Activated CD4-positive, alpha-beta T cell treated with anti-CD3 and anti-CD28 coated beads for 48 hours (primary cell): ENCODE data around the gene ZNF469.
"Not testable (repeated sequence)": the region's sequence is repeated elsewhere in the genome, so short reads cannot be mapped to it uniquely, and the experiment has no call there.

Experiments used
- DNase-seq: peaks from one replicate; pipeline ENCODE4 v3.0.0-alpha.2; 2020

ZNF469 gene

DNA sequence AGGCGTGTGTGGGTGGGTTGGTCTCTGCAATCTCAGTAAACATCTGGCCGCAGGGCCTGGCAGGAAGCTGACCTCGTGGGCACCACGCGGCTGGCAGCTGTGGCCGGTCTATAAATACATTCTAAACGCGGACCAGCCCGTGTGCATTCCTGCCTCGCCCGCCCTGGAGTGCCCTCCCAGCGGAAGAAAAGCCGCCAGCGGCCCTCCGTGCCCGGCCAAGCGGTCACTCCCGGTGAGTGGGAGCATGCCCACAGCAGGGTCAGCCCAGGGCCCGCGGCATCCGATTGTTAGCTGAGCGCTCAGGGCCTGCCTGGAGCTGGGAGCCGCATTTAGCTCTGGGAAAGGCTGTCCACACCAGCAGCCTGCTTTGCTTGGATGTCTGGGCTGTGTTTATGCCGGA is 10.3 kb downstream of the ZNF469 start:
- no peak for DNase-seq

DNA sequence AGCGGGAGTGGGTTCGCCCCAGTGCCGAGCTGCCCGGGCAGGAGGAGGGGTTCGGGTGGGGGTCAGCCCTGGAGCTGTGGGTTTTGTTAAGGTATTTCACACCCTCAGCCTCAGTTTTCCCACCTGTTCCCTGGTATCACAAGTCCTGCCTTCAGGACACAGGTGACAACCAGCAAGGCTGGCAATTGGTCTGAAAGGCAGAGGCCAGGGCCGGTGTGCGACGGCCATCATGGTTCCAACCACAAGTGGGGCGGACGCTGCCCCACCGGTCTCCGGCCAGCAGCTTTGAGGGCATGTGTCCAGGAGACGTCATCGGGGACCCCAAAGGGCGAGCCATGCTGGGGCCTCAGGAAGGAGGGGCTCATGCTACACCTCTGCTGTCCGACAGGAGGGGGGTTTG is 10.8 kb downstream of the ZNF469 start:
- no peak for DNase-seq

DNA sequence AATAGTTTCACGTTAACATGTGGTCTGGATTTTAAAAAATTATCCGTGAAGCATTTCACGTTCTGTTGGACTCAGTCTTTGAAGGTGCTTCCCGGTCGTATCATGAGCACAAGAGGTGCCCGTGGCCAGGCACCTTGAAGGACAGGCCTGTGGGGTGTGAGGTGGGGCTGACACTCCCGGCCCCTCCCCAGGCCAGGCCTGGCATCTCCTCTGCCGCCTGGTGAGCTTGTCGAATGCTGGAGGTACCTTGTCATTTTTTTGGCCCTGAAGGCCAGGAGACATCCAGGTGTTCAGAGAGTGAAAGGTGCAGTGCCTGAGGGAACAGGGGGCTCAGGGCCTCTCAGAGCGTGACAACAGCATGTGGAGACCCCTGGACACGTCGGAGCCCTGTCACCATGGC is 11.7 kb downstream of the ZNF469 start:
- DNase-seq = no peak

DNA sequence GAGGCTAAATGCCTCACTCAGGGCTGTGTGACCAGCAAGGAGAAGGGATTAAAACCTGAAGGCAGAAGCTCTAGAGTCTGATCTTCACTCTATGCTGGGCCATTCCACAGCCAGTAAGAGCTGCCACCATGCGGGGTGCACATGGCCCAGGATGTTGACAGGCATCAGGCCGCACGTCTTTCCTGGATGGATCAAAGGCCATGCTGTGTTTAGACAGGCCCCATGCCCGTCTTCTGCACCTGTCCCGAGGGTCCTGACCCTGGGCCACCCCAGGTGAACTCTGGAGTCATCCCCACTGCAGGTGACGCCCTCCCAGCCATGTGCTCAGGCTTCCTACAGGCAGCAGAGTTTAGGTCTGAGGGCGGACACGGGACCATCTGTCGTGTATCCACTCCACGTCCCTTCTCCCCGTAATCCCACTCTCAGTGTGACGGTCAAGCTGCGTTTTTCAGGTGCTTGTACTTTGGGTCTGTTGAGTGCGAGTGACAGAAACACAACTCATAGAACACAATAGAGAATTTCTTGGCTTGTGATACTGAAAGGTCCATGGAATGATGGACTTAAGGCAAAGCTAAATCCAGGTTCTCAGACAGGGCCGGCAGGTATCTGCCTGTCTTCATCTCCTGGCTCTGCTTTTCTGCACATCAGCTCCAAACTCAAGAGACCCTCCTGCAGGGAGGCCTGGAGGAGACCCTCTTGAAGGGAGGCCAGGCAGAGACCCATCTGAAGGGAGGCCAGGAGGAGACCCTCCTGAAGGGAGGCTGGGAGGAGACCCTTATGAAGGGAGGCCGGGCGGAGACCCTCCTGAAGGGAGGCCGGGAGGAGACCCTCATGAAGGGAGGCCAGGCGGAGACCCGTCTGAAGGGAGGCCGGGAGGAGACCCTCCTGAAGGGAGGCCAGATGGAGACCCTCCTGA is 13.2 kb downstream of the ZNF469 start:
- no peak for DNase-seq

DNA sequence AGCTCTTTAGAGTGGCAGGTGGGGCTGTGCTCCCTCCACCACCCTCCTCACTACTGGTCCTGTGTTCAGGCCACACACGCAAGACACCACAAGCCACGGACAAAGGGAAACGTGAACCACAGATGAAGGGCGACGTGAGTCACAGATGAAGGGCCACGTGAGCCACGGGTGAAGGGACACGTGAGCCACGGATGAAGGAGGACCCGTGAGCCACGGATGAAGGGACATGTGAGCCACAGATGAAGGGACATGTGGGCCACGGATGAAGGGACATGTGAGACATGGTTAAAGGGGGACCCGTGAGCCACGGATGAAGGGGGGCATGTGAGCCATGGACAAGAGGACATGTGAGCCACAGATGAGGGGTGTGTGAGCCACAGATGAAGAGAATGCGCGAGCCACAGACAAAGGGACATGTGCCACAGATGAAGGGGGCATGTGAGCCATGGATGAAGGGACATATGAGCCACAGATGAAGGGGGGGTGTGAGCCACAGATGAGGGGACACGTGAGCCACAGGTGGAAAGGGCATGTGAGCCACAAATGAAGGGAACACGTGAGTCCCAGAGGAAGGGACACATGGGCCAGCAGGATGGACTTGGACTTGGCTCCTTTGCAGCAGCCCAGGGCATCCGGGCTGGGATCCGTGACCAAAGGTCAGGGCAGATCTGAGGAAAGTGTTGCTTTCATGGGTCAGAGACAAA is 15.6 kb downstream of the ZNF469 start:
- no peak for DNase-seq

DNA sequence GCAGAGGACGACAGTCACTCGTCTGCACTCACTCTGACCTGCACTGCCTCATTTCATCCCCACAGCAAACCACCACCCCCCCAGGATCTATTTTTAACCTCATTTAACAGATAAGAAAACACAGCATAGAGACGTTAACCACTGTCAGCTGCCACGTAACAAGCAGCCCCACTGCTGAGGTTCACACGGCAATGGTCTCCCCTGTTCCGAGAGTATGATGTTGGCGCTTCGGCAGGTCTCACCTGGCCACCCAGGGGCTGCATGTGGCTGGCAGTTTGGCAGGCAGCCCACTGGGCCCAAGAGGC is 16.1 kb downstream of the ZNF469 start:
- no peak for DNase-seq

DNA sequence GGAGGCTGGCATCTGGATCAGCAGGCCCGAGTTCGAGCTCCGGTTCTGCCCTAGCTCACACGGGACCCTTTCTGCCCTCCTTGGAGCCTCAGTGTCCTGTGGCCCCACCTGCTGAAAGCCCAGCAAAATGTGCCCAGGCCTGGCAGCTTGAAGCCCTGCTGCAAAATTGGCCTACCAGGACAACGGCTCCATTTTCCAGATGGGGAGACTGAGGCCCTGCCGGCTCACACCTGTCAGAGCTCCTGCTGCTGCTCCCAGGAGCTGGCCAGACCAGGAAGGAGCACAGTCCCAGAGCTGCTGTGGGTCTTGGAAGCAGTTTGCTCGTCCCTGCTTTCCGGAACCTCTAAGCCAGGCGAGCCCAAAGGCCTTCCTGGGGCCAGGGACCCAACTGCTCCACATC is 17.4 kb downstream of the ZNF469 start:
- no peak for DNase-seq

DNA sequence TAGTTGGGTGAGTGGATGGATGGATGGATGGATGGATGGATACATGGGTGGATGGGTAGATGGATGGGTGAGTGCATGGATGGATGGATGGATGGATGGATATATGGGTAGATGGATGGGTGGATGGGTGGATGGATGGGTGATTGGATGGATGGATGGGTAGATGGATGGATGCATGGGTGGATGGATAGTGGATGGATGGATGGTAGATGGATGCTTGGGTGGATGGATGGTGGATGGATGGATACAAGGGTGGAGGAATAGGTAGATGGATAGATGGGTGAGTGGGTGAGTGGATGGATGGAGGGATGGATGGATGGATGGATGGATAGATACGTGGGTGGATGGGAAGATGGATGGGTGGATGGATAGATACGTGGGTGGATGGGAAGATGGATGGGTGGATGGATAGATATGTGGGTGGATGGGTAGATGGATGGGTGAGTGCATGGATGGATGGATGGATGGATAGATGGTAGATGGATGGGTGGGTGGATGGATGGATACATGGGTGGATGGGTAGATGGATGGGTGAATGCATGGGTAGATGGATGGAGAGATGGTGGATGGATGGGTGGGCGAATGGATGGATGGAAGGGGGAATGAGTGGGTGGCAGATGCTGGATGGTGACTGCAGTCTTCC is 19.0 kb downstream of the ZNF469 start:
- DNase-seq = no peak

DNA sequence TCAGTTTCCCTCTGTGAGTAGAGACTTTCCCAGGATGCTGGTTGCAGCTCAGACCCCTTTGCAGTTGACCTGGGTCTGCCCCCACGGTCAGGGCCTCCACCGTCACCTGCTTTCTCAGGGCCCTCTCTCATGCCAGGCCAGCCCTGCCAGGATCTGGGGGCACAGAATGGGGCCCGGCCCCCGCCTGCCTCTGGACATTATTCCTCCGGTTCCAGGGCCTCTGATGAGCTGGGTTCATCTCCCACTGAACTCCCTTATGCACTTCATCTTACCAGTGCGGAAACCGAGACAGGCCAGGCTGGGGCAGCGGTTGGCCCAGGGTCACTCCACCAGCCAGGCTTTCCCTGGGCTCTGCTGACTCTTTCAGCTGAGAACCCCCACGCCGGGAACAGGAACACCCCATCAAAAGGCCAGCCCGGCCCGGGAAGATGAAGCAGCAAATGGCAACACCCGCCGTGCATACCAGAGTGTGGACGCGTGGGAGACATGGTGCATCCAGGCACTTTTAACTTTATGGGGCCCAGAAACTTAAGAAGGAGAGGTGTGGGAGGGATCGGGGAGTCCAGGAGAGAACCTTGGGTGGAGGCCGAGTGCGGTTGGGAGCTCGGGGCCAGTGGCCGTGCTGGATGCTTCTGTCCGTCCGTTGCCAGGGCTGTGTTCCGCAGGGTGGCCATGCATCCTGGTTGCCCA is 19.9 kb downstream of the ZNF469 start:
- DNase-seq = no peak

DNA sequence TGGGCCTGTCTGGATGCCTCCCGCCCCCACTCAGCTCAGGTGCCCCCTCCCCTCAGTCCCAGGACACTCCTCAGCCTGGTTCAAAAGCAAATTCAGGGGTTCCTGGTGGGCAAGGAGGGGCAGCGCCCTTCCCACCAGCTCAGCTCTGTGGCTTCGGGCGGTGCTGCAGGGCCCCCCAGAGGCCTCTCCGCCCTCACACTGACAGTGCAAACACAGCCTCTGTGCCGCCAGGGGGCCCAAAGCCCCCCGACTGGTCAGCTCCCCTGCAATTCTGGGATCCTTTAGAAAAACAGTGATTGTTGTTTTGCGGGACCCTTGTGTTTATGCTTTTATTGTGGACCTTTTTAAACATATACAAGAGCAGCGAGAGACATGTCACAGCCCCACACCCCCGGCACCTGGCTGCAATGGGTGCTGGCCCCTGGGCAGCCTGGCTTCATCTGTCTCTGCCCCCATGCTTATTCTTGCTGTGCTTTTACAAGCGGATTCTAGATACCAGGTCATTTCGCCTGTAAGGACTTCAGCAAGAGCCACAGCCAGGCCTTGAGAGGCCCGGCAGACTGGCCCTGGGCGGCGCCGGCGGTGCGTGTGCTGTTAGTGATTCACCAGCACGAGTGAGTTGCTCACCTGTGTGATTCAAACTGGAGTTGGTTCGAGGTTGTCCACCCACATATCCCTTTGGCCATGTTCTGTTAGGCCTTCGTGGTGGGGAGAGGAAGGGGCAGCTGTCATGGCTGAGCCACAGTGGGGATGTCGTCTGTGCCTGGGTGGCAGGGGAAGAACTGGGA is 21.2 kb downstream of the ZNF469 start:
- DNase-seq = no peak

DNA sequence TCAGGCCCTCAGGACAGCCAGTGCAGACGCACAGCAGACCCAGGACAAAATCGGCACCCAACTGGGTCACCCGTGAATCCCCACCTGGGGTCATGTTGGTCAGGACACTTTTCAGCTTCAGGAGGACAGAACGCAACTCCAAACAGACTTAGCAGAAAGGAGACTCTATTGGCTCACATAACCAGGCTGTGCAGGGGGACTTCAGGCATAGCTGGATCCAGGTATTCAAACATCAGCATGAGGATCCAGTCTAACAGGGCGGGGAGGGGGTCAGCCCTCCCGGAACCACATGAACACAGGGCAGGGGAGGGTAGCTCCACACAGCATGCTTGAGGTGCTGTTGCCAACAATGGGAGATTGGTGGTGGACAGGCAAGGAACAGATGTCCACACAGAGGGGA is 22.0 kb downstream of the ZNF469 start:
- DNase-seq = no peak

DNA sequence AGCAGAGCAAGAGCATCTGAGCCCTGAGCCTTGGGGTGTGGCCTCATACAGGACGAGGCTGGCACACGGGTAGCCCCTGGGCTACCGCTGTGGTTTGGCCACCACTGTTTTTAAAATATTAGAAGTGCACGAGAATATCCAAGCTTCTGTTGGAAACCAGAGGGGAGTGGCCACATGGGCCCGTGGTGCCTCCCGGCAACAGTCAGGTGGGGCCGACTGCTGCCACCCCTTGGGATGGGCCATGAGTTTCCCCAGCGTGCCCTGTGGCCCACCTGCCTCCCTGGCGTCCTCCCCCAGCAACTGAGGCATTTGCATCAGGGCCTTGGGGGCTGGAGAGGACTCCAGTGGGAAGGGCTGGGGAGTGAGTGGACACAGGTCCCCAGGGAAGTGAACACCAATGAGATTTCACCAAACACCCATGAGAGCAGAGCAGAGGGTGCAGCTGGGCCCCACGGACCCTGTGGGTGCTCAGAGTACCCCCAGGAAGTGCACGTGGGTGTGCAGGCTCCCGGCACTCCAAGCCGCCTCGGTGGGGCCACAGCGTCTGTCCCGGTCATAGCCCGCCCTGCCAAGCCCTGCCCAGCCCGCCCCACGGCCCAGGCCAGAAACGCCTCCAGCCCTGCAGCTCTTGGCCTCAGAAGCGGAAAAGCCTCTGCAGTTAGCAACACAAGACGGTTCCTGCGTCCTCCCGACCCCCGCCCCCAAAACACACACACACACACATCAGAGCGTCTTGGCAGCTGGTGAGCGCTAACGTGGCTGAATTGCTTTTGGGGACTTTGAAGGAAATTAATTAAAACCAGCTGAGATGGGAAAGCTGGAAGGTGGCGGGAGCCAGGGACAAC is 22.7 kb downstream of the ZNF469 start:
- no peak for DNase-seq

DNA sequence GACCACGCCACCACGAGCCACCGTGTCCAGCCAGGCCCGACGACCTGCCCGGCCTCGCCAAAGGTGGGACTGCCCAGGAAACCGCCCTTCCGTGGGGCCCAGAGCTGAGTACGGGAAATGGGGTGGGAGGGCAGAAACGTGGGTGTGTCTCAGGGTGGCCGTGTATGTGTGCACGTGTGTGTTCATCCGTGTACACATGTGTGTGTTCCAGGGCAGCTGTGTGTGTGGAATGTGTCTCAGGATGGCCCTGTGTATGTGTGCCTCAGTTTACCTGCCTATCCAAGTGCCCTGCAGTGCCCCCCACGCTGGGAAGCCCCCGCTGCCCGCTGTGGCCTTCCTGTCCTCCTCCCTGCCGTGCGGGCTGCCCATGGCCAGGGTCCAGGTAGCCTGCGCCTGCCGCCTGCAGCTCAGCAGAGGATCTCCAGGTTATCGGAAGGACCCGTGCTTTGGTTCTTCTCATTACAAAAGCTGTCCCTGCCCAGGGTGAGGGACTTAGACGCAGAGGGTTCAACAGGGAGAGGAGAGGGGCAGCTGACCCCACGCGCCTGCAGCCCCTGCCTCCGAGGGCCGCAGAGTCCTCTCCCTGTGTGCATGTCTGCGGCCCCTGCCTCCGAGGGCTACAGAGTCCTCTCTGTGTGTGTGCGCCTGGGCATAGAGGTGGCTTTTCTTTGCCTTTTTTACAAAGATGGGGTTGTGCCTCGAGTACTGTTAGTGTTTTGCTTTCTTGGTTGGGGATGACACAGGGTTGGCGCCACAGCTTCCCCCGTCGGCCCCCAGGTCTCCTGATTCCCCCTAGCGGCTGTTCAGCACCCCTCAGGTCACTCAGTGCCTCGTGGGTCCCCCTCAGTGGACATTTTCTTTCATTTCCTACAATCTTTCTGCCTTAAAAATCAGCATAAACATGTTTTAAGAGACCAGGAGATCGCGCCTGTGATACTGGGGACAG is 23.6 kb downstream of the ZNF469 start:
- no peak for DNase-seq

DNA sequence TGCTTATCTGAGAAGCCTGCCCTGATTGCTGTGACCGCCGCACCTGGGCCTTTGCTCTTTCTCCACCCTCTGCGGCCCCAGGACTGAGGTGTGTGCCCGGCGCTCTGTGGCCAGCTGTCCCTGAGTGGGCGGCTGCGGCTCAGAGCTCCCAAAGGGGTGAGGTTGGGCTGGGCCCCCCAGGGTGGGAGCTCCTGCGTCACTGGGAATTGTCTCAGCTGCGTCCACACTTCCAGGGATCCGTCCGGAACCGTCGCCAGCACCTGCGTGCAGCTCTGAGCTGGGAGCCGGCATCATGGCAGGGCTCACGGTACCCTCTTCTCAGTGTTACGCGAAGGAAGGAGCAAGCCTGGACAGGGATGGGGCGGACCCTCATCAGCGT is 24.3 kb downstream of the ZNF469 start:
- DNase-seq = no peak

DNA sequence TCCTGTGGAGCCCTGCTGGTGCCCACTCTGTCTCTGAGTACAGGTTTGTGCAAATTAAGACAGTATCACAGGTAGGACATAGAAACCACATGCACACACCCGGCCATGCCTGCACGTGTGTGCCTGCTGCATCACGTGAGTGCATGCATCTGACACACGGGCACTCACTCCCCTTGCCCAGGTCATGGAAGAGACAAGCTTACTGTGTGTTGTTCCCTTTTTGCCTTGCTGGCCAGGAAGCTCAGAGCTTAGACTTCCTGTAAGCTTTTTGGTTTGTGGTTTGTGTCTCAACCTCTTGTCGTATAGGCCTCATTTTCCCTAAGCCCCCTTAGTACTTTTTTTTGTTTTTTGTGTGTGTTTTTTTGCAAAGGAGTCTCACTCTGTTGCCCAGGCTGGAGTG is 25.0 kb downstream of the ZNF469 start:
- no peak for DNase-seq

DNA sequence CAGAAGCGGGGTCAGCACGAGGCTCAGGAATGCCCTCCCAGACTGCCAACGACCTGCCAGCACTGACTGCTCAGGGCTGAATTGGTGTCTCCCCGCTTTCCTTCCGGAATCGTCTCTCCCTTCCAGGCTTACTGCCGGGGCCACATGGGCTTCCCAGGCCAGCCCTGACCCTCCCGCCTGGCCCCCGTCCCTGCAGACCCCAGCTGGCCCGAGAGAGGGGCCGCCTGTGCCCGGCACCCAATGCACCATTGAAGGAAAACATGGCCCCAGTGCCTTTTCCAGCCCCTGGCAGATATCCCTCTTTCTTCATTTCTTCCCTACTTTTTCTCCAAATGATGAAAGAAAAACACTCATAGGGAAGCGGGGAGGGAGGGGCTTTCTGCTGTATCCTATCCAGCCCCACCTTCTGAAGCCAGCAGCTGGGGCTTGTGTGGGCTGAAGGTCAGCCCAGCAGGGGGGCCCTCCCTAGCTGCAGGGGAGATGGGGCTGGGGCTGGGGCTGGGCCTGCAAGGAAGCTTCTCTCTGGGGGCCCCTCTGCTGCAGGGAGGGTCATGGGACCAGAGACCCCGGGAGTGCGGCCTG is 25.9 kb downstream of the ZNF469 start:
- no peak for DNase-seq

DNA sequence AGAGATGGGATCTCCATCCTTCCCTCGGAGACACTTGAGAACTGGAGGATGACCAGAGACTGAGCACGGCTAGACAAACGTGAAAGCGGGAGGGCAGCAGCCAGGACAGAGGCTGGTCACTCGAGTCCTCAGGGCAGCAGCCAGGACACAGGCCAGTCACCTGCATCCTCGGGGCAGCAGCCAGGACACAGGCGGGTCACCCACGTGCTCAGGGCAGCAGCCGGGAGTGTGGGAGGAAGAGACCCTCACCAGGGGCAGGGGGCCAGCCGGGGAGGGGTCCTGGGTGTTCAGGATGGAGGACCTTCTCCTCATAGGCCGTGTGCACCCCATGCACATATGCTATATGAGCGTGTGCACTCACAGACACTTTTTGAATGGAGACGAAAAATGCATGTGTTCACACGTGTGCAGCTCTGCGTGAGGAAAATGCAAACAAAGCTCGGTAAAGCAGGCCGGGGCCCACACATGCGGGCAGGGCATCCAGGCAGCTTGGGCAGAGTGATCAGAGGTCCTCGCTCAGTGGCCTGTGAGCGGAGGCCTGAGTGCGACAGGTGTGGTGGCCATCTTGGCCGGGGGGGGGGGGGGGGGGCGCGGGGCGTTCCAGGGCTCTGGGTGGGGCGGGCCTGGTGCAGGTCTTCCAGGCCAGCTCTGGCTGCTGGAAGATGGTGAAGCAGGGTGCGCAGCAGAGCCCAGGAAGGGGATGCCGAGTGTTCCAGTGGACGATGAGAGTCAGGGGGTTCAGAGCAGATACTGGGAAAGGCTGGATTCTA is 26.7 kb downstream of the ZNF469 start:
- no peak for DNase-seq

DNA sequence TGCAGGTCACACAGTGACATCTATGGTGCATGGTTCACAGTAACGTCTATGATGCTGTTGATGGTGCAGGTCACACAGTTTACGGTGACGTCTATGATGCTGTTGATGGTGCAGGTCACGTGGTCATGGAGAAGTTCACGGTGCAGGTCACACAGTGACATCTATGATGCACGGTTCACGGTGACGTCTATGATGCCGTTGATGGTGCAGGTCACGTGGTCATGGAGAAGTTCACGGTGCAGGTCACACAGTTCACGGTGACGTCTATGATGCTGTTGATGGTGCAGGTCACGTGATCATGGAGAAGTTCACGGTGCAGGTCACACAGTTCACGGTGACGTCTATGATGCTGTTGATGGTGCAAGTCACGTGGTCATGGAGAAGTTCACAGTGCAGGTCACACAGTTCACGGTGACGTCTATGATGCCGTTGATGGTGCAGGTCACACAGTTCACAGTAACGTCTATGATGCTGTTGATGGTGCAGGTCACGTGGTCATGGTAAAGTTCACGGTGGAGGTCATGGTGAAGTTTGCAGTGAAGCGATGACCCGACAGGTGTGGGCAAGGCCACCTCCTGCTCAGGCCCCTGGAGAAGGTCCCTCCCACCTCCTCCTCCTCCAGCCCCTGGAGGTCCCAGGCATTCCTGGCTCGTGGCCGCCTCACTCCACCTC is 27.7 kb downstream of the ZNF469 start:
- DNase-seq = not testable (repeated sequence)
